ENCODE data around the gene CD4. TPM values are rescaled to one million over a fixed set of nuclear protein-coding genes. Genes with fewer than 3 reads are reported as not detected.
A peak's percentile ranks its signal among the peaks of the same experiment; 100 is the strongest.
"Not testable (repeated sequence)": the region's sequence is repeated elsewhere in the genome, so short reads cannot be mapped to it uniquely, and the experiment has no call there.

Gene CD4
- polyA plus RNA-seq, 1 donor = 25.5 TPM

GRCh38 chr12:6866163-6866919 lies 77.0 kb downstream of the CD4 start:
- no peak for DNase-seq

GRCh38 chr12:6866920-6867412 lies 77.6 kb downstream of the CD4 start:
- no peak for DNase-seq

- DNase-seq = peak; percentile 69
Observed at GRCh38 chr12:6867413-6868210, 78.3 kb downstream of the CD4 start, which contains the start of gene TPI1. Gene TPI1, plus strand, starts transcription at chr12:6867531. Its CDS starts 36 bp downstream, at chr12:6867567.

GRCh38 chr12:6868211-6869048 lies 79.1 kb downstream of the CD4 start:
- no peak for DNase-seq

- peak; percentile 88 for DNase-seq
Observed at GRCh38 chr12:6869049-6870021, 80.0 kb downstream of the CD4 start.

GRCh38 chr12:6870304-6870703 lies 81.0 kb downstream of the CD4 start:
- DNase-seq = not testable (repeated sequence)

Other genes with a start within 250 kb of the CD4 start
- 14.5 TPM for gene IFFO1, start 233.5 kb upstream of the CD4 start, polyA plus RNA-seq (ENCODE audit: insufficient read length)
- gene NOP2, start 221.2 kb upstream of the CD4 start, polyA plus RNA-seq (ENCODE audit: insufficient read length) = 33.4 TPM
- gene CHD4, start 182.1 kb upstream of the CD4 start, polyA plus RNA-seq (ENCODE audit: insufficient read length) = 328 TPM
- 0.91 TPM for gene LPAR5, start 153.6 kb upstream of the CD4 start, polyA plus RNA-seq (ENCODE audit: insufficient read length)
- gene ACRBP, start 142.1 kb upstream of the CD4 start, polyA plus RNA-seq (ENCODE audit: insufficient read length) = 6.0 TPM
- gene ING4, start 126.4 kb upstream of the CD4 start, polyA plus RNA-seq (ENCODE audit: insufficient read length) = 109 TPM
- gene ZNF384, start 100.2 kb upstream of the CD4 start, polyA plus RNA-seq (ENCODE audit: insufficient read length) = 98.0 TPM
- gene PIANP, start 88.7 kb upstream of the CD4 start, polyA plus RNA-seq (ENCODE audit: insufficient read length) = 12.1 TPM
- gene COPS7A, start 65.5 kb upstream of the CD4 start, polyA plus RNA-seq (ENCODE audit: insufficient read length) = 61.9 TPM
- 187 TPM for gene MLF2, start 36.4 kb upstream of the CD4 start, polyA plus RNA-seq (ENCODE audit: insufficient read length)
- gene PTMS, start 23.2 kb upstream of the CD4 start, polyA plus RNA-seq (ENCODE audit: insufficient read length) = 460 TPM
- 1.9 TPM for gene LAG3, start 17.0 kb upstream of the CD4 start, polyA plus RNA-seq (ENCODE audit: insufficient read length)
- gene GPR162, start 32.3 kb downstream of the CD4 start, polyA plus RNA-seq (ENCODE audit: insufficient read length) = 25.8 TPM
- 29.9 TPM for gene P3H3, start 38.9 kb downstream of the CD4 start, polyA plus RNA-seq (ENCODE audit: insufficient read length)
- 13.3 TPM for gene GNB3, start 51.4 kb downstream of the CD4 start, polyA plus RNA-seq (ENCODE audit: insufficient read length)
- gene CDCA3, start 61.8 kb downstream of the CD4 start, polyA plus RNA-seq (ENCODE audit: insufficient read length) = 42.7 TPM
- gene USP5, start 62.6 kb downstream of the CD4 start, polyA plus RNA-seq (ENCODE audit: insufficient read length) = 58.3 TPM
- 515 TPM for gene TPI1, start 78.0 kb downstream of the CD4 start, polyA plus RNA-seq (ENCODE audit: insufficient read length)
- gene SPSB2, start 83.8 kb downstream of the CD4 start, polyA plus RNA-seq (ENCODE audit: insufficient read length) = 9.2 TPM
- 20.2 TPM for gene LRRC23, start 115.3 kb downstream of the CD4 start, polyA plus RNA-seq (ENCODE audit: insufficient read length)
- 14.8 TPM for gene ENO2, start 125.1 kb downstream of the CD4 start, polyA plus RNA-seq (ENCODE audit: insufficient read length)
- 109 TPM for gene ATN1, start 138.4 kb downstream of the CD4 start, polyA plus RNA-seq (ENCODE audit: insufficient read length)
- not detected for gene RNU7-1, start 154.3 kb downstream of the CD4 start, polyA plus RNA-seq (ENCODE audit: insufficient read length)
- gene C12orf57, start 154.5 kb downstream of the CD4 start, polyA plus RNA-seq (ENCODE audit: insufficient read length) = 118 TPM
- gene PTPN6, start 161.8 kb downstream of the CD4 start, polyA plus RNA-seq (ENCODE audit: insufficient read length) = 21.9 TPM
- gene PHB2, start 181.1 kb downstream of the CD4 start, polyA plus RNA-seq (ENCODE audit: insufficient read length) = 236 TPM
- gene EMG1, start 181.4 kb downstream of the CD4 start, polyA plus RNA-seq (ENCODE audit: insufficient read length) = 51.1 TPM
- 80.7 TPM for gene LPCAT3, start 228.9 kb downstream of the CD4 start, polyA plus RNA-seq (ENCODE audit: insufficient read length)

All from left kidney (tissue), 2 donors.